HepG2 (cell line): ENCODE data around the gene COA1. TPM values are rescaled to one million over a fixed set of nuclear protein-coding genes. Genes with fewer than 3 reads are reported as not detected.

Experiments
- CHD4 ChIP-seq: fragments of 200-600 bp; sonication (generic); IDR thresholded peaks from 2 replicates; pipeline ENCODE4 v1.7.0; 2017; ENCODE audit warnings: mild to moderate bottlenecking, low read length, borderline replicate concordance
- ELF3 ChIP-seq: IDR thresholded peaks from 2 replicates; pipeline ENCODE4 v1.6.1; 2016; ENCODE audit warnings: missing genetic modification reagents, missing compliant biosample characterization
- FOXP1 ChIP-seq, 2 experiments: fragments of 450-650 bp in 1 of 2; IDR thresholded peaks; 2 replicates each; pipeline ENCODE4 v1.6.1; 2017 to 2018; ENCODE audit warnings: antibody characterized with exemption in 1 of 2
- MAFG ChIP-seq: sonication (generic); formaldehyde crosslinking; IDR thresholded peaks from 2 replicates; pipeline ENCODE4 v1.5.1; 2020; ENCODE audit warnings: mild to moderate bottlenecking, missing genetic modification reagents
- REPIN1 ChIP-seq: sonication (generic); formaldehyde crosslinking; IDR thresholded peaks from 2 replicates; pipeline ENCODE4 v1.8.0; 2022; ENCODE audit warnings: missing genetic modification reagents, low read depth, mild to moderate bottlenecking, borderline replicate concordance
- SP4 ChIP-seq: sonication (generic); formaldehyde crosslinking; IDR thresholded peaks from 2 replicates; pipeline ENCODE4 v1.8.1; 2023; ENCODE audit warnings: mild to moderate bottlenecking, missing genetic modification reagents
- TGIF2 ChIP-seq: IDR thresholded peaks from 2 replicates; pipeline ENCODE4 v1.6.1; 2016; ENCODE audit warnings: control low read depth, missing compliant biosample characterization
- ZNF460 ChIP-seq: sonication (generic); formaldehyde crosslinking; IDR thresholded peaks from 2 replicates; pipeline ENCODE4 v1.5.1; 2020; ENCODE audit warnings: missing genetic modification reagents, mild to moderate bottlenecking, borderline replicate concordance
- ZNF841 ChIP-seq: sonication (generic); formaldehyde crosslinking; IDR thresholded peaks from 2 replicates; pipeline ENCODE4 v1.8.1; 2023; ENCODE audit warnings: missing genetic modification reagents, borderline replicate concordance
- polyA plus RNA-seq, 8 experiments: library from polyadenylated mRNA; depleted of rRNA in 3 of 8; stranded (reverse) in 7 of 8; unstranded in 1 of 8; fragments of >200 nt; fragmentation: Illumina TruSeq in 4 of 8; extraction: Trizol in 4 of 8; gene quantifications; 2 replicates each; pipeline versions ENCODE4 v1.2.1 to v1.2.3, GENCODE V29; 2011 to 2016; ENCODE audit warnings: low read depth in 4 of 8, missing spikeins in 1 of 8, mixed read lengths in 1 of 8; ENCODE audit not compliant: insufficient read depth in 1 of 8
- total RNA-seq, 5 experiments: library from RNA; depleted of rRNA; stranded (reverse); fragments of >200 nt; fragmentation: Illumina TruSeq; extraction: Trizol; gene quantifications; 2 replicates each; pipeline ENCODE4 v1.2.3, GENCODE V29; 2016; ENCODE audit warnings: low read depth in 1 of 5
- TF ChIP-seq, protein P1 (sequence below): sonication (generic); formaldehyde crosslinking; IDR thresholded peaks from 2 replicates; pipeline ENCODE4 v1.9.0; 2021; ENCODE audit warnings: mild to moderate bottlenecking, missing genetic modification reagents
- TF ChIP-seq, protein P2 (sequence below): sonication (generic); formaldehyde crosslinking; IDR thresholded peaks from 2 replicates; pipeline ENCODE4 v1.4.0; 2020; ENCODE audit warnings: missing genetic modification reagents
- TF ChIP-seq, protein P3 (sequence below): sonication (generic); formaldehyde crosslinking; conservative IDR thresholded peaks from 2 replicates; pipeline ENCODE4 v1.4.0; 2020; ENCODE audit warnings: missing genetic modification reagents
- TF ChIP-seq, protein P4 (sequence below): sonication (generic); formaldehyde crosslinking; IDR thresholded peaks from 2 replicates; pipeline ENCODE4 v1.5.0; 2020; ENCODE audit warnings: mild to moderate bottlenecking, missing genetic modification reagents
- TF ChIP-seq, protein P5 (sequence below): IDR thresholded peaks from 2 replicates; pipeline ENCODE4 v1.6.1; 2016; ENCODE audit warnings: missing compliant biosample characterization, missing genetic modification reagents, borderline replicate concordance

Gene COA1
- total and polyA plus RNA-seq, 2 of the 13 experiments (the other 11 are each of a cell fraction or from before 2014, with no cell fraction given) = 33.2 to 65.7 TPM

DNA sequence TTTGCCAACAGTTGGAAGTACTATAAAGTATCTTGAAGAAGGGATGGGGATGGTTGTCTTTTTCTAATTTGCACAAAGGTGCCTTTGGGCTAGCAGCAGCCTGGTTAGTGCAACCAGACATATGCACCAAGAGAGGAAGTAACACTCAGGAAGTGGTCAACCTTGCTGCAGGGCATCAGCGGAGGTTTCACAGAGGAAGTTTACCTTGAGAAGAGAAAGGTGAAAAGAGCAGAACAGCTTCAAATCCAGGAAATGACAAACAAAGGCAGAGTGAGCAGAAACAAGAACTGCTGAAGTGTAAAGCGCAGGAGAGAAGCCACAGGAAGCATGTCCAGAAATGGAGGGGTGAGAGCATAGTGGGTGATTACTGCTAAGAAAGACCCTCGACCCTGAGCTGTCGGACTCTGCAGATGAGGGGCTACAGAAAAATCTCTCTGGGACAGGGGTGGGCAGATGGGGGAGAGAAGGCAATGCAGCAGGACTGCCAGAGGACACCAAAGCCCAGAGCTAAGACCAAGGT, 79.5 kb downstream of the COA1 start (continued):
- TF ChIP-seq, protein P1, sequence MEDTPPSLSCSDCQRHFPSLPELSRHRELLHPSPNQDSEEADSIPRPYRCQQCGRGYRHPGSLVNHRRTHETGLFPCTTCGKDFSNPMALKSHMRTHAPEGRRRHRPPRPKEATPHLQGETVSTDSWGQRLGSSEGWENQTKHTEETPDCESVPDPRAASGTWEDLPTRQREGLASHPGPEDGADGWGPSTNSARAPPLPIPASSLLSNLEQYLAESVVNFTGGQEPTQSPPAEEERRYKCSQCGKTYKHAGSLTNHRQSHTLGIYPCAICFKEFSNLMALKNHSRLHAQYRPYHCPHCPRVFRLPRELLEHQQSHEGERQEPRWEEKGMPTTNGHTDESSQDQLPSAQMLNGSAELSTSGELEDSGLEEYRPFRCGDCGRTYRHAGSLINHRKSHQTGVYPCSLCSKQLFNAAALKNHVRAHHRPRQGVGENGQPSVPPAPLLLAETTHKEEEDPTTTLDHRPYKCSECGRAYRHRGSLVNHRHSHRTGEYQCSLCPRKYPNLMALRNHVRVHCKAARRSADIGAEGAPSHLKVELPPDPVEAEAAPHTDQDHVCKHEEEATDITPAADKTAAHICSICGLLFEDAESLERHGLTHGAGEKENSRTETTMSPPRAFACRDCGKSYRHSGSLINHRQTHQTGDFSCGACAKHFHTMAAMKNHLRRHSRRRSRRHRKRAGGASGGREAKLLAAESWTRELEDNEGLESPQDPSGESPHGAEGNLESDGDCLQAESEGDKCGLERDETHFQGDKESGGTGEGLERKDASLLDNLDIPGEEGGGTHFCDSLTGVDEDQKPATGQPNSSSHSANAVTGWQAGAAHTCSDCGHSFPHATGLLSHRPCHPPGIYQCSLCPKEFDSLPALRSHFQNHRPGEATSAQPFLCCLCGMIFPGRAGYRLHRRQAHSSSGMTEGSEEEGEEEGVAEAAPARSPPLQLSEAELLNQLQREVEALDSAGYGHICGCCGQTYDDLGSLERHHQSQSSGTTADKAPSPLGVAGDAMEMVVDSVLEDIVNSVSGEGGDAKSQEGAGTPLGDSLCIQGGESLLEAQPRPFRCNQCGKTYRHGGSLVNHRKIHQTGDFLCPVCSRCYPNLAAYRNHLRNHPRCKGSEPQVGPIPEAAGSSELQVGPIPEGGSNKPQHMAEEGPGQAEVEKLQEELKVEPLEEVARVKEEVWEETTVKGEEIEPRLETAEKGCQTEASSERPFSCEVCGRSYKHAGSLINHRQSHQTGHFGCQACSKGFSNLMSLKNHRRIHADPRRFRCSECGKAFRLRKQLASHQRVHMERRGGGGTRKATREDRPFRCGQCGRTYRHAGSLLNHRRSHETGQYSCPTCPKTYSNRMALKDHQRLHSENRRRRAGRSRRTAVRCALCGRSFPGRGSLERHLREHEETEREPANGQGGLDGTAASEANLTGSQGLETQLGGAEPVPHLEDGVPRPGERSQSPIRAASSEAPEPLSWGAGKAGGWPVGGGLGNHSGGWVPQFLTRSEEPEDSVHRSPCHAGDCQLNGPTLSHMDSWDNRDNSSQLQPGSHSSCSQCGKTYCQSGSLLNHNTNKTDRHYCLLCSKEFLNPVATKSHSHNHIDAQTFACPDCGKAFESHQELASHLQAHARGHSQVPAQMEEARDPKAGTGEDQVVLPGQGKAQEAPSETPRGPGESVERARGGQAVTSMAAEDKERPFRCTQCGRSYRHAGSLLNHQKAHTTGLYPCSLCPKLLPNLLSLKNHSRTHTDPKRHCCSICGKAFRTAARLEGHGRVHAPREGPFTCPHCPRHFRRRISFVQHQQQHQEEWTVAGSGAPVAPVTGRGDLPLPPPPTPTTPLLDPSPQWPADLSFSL (CRISPR knock-in tag) = no peak
- TF ChIP-seq, protein P2, sequence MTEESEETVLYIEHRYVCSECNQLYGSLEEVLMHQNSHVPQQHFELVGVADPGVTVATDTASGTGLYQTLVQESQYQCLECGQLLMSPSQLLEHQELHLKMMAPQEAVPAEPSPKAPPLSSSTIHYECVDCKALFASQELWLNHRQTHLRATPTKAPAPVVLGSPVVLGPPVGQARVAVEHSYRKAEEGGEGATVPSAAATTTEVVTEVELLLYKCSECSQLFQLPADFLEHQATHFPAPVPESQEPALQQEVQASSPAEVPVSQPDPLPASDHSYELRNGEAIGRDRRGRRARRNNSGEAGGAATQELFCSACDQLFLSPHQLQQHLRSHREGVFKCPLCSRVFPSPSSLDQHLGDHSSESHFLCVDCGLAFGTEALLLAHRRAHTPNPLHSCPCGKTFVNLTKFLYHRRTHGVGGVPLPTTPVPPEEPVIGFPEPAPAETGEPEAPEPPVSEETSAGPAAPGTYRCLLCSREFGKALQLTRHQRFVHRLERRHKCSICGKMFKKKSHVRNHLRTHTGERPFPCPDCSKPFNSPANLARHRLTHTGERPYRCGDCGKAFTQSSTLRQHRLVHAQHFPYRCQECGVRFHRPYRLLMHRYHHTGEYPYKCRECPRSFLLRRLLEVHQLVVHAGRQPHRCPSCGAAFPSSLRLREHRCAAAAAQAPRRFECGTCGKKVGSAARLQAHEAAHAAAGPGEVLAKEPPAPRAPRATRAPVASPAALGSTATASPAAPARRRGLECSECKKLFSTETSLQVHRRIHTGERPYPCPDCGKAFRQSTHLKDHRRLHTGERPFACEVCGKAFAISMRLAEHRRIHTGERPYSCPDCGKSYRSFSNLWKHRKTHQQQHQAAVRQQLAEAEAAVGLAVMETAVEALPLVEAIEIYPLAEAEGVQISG (CRISPR knock-in tag) = no peak
- TF ChIP-seq, protein P3, sequence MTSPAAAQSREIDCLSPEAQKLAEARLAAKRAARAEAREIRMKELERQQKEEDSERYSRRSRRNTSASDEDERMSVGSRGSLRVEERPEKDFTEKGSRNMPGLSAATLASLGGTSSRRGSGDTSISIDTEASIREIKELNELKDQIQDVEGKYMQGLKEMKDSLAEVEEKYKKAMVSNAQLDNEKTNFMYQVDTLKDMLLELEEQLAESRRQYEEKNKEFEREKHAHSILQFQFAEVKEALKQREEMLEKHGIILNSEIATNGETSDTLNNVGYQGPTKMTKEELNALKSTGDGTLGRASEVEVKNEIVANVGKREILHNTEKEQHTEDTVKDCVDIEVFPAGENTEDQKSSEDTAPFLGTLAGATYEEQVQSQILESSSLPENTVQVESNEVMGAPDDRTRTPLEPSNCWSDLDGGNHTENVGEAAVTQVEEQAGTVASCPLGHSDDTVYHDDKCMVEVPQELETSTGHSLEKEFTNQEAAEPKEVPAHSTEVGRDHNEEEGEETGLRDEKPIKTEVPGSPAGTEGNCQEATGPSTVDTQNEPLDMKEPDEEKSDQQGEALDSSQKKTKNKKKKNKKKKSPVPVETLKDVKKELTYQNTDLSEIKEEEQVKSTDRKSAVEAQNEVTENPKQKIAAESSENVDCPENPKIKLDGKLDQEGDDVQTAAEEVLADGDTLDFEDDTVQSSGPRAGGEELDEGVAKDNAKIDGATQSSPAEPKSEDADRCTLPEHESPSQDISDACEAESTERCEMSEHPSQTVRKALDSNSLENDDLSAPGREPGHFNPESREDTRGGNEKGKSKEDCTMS (CRISPR knock-in tag) = no peak
- TF ChIP-seq CHD4 (no peak), ZNF460 (CRISPR knock-in tag) (no peak), REPIN1 (CRISPR knock-in tag) (no peak), FOXP1 (IDR thresholded peaks at IDR 0.05) (no peak), FOXP1 (CRISPR knock-in tag; IDR thresholded peaks at IDR 0.05) (peak; percentile 13; the same call in 1 of the 2 replicates), ELF3 (CRISPR knock-in tag) (peak; percentile 53; the same call in 1 of the 2 replicates), TGIF2 (no peak), ZNF841 (CRISPR knock-in tag) (no peak), SP4 (CRISPR knock-in tag) (no peak), MAFG (no peak)
- TF ChIP-seq, protein P4, sequence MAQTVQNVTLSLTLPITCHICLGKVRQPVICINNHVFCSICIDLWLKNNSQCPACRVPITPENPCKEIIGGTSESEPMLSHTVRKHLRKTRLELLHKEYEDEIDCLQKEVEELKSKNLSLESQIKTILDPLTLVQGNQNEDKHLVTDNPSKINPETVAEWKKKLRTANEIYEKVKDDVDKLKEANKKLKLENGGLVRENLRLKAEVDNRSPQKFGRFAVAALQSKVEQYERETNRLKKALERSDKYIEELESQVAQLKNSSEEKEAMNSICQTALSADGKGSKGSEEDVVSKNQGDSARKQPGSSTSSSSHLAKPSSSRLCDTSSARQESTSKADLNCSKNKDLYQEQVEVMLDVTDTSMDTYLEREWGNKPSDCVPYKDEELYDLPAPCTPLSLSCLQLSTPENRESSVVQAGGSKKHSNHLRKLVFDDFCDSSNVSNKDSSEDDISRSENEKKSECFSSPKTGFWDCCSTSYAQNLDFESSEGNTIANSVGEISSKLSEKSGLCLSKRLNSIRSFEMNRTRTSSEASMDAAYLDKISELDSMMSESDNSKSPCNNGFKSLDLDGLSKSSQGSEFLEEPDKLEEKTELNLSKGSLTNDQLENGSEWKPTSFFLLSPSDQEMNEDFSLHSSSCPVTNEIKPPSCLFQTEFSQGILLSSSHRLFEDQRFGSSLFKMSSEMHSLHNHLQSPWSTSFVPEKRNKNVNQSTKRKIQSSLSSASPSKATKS (CRISPR knock-in tag) = no peak
- TF ChIP-seq, protein P5, sequence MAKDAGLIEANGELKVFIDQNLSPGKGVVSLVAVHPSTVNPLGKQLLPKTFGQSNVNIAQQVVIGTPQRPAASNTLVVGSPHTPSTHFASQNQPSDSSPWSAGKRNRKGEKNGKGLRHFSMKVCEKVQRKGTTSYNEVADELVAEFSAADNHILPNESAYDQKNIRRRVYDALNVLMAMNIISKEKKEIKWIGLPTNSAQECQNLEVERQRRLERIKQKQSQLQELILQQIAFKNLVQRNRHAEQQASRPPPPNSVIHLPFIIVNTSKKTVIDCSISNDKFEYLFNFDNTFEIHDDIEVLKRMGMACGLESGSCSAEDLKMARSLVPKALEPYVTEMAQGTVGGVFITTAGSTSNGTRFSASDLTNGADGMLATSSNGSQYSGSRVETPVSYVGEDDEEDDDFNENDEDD (CRISPR knock-in tag) = no peak
